WTC11 (cell line): Measurements from ENCODE around the gene RHCG. TPM values are rescaled to one million over a fixed set of nuclear protein-coding genes. Genes with fewer than 3 reads are reported as not detected.

Experiments
- ATAC-seq: fragments of 200-7000 bp; cut with Tn5 transposase; 2 replicates; pipeline ENCODE4 v1.10.0; 2021; ENCODE audit warnings: mild to moderate bottlenecking, moderate library complexity
- CTCF ChIA-PET: fragments of 300-600 bp; sonication (Branson Sonifier 250); formaldehyde crosslinking; loops from one replicate; lab custom pipeline; 2021; ENCODE audit warnings: antibody characterized with exemption; lab: Charles Lee
- POLR2A ChIA-PET: fragments of 350-600 bp; sonication (Branson Sonifier 250); formaldehyde crosslinking; loops from one replicate; lab custom pipeline; 2021; ENCODE audit warnings: antibody characterized with exemption; lab: Charles Lee
- DNase-seq: peaks from one replicate; pipeline ENCODE4 v3.0.0; 2021; ENCODE audit warnings: low spot score
- H3K27ac Mint-ChIP-seq: 2 replicates; pipeline ENCODE4 v1.8.0; 2021; ENCODE audit warnings: mixed read lengths
- H3K27me3 Mint-ChIP-seq: 2 replicates; pipeline ENCODE4 v1.8.0; 2021; ENCODE audit warnings: low read depth, mild to moderate bottlenecking, moderate library complexity, mixed read lengths
- H3K36me3 Mint-ChIP-seq: 2 replicates; pipeline ENCODE4 v1.8.0; 2021; ENCODE audit warnings: mixed read lengths
- H3K4me1 Mint-ChIP-seq: 2 replicates; pipeline ENCODE4 v1.8.0; 2022; ENCODE audit warnings: mixed read lengths
- H3K4me3 Mint-ChIP-seq: 2 replicates; pipeline ENCODE4 v1.8.0; 2021; ENCODE audit warnings: mild to moderate bottlenecking, moderate library complexity, mixed read lengths
- H3K9me3 Mint-ChIP-seq: 2 replicates; pipeline ENCODE4 v1.8.0; 2021; ENCODE audit warnings: mixed read lengths
- CREM ChIP-seq: sonication (generic); formaldehyde crosslinking; IDR thresholded peaks from 2 replicates; pipeline ENCODE4 v1.8.1; 2022; ENCODE audit warnings: mild to moderate bottlenecking, missing genetic modification reagents, moderate library complexity
- GRHL2 ChIP-seq: fragments of 250-450 bp; sonication (Bioruptor Pico); IDR thresholded peaks from 2 replicates; pipeline ENCODE4 v1.8.0; 2022; ENCODE audit warnings: mild to moderate bottlenecking, moderate library complexity; ENCODE audit not compliant: insufficient replicate concordance, severe bottlenecking
- JAZF1 ChIP-seq: fragments of 250-450 bp; sonication (Bioruptor Pico); IDR thresholded peaks from 2 replicates; pipeline ENCODE4 v1.9.0; 2021; ENCODE audit warnings: moderate library complexity, mild to moderate bottlenecking, inconsistent platforms
- JUN ChIP-seq: sonication (generic); formaldehyde crosslinking; IDR thresholded peaks from 2 replicates; pipeline ENCODE4 v1.8.0; 2023; ENCODE audit warnings: mild to moderate bottlenecking, missing genetic modification reagents
- KAT7 ChIP-seq: sonication (generic); formaldehyde crosslinking; IDR thresholded peaks from 2 replicates; pipeline ENCODE4 v1.8.1; 2023; ENCODE audit warnings: missing genetic modification reagents, mild to moderate bottlenecking, borderline replicate concordance
- MYBL2 ChIP-seq: sonication (generic); formaldehyde crosslinking; IDR thresholded peaks from 2 replicates; pipeline ENCODE4 v1.8.1; 2023; ENCODE audit warnings: mild to moderate bottlenecking, moderate library complexity, missing genetic modification reagents
- NFATC4 ChIP-seq: fragments of 250-450 bp; sonication (Bioruptor Pico); IDR thresholded peaks from 2 replicates; pipeline ENCODE4 v1.9.0; 2021; ENCODE audit warnings: mild to moderate bottlenecking
- NR2C2 ChIP-seq: sonication (generic); formaldehyde crosslinking; IDR thresholded peaks from 2 replicates; pipeline ENCODE4 v1.8.0; 2022; ENCODE audit warnings: mild to moderate bottlenecking, missing genetic modification reagents
- RORB ChIP-seq: fragments of 250-450 bp; sonication (Bioruptor Pico); IDR thresholded peaks from 2 replicates; pipeline ENCODE4 v1.9.0; 2021; ENCODE audit warnings: mild to moderate bottlenecking
- TP53 ChIP-seq: sonication (generic); formaldehyde crosslinking; IDR thresholded peaks from 2 replicates; pipeline ENCODE4 v1.8.1; 2023; ENCODE audit warnings: mild to moderate bottlenecking, missing genetic modification reagents
- ZBTB21 ChIP-seq: sonication (generic); formaldehyde crosslinking; IDR thresholded peaks from 2 replicates; pipeline ENCODE4 v1.8.1; 2023; ENCODE audit warnings: mild to moderate bottlenecking, missing genetic modification reagents, borderline replicate concordance
- ZNF138 ChIP-seq: sonication (generic); formaldehyde crosslinking; conservative IDR thresholded peaks from 2 replicates; pipeline ENCODE4 v1.8.1; 2022; ENCODE audit warnings: mild to moderate bottlenecking, moderate library complexity, missing genetic modification reagents
- ZNF317 ChIP-seq: sonication (generic); formaldehyde crosslinking; IDR thresholded peaks from 2 replicates; pipeline ENCODE4 v1.8.1; 2023; ENCODE audit warnings: low read depth, mild to moderate bottlenecking, moderate library complexity, missing genetic modification reagents, borderline replicate concordance
- ZNF416 ChIP-seq: fragments of 250-450 bp; sonication (Bioruptor Pico); IDR thresholded peaks from 2 replicates; pipeline ENCODE4 v1.9.0; 2021; ENCODE audit warnings: mild to moderate bottlenecking, inconsistent platforms
- ZNF671 ChIP-seq: fragments of 250-450 bp; sonication (Bioruptor Pico); IDR thresholded peaks from 2 replicates; pipeline ENCODE4 v1.8.0; 2021; ENCODE audit warnings: mild to moderate bottlenecking
- total RNA-seq: library from RNA; stranded (reverse); gene quantifications from 3 replicates; pipeline ENCODE4 v1.2.3, GENCODE V29; 2021
- TF ChIP-seq, protein P1 (sequence below): sonication (generic); formaldehyde crosslinking; IDR thresholded peaks from 2 replicates; pipeline ENCODE4 v1.8.1; 2022; ENCODE audit warnings: low read depth, missing genetic modification reagents, borderline replicate concordance
- TF ChIP-seq, protein P2 (sequence below): sonication (generic); formaldehyde crosslinking; conservative IDR thresholded peaks from 2 replicates; pipeline ENCODE4 v1.8.1; 2023; ENCODE audit warnings: mild to moderate bottlenecking, low read depth, missing genetic modification reagents, moderate library complexity
- TF ChIP-seq, protein P3 (sequence below): fragments of 250-450 bp; sonication (Bioruptor Pico); IDR thresholded peaks from 2 replicates; pipeline ENCODE4 v1.9.0; 2021; ENCODE audit warnings: mild to moderate bottlenecking
- TF ChIP-seq, protein P4 (sequence below): sonication (generic); formaldehyde crosslinking; IDR thresholded peaks from 2 replicates; pipeline ENCODE4 v1.8.1; 2022; ENCODE audit warnings: mild to moderate bottlenecking, missing genetic modification reagents, moderate library complexity, borderline replicate concordance
- TF ChIP-seq, protein P5 (sequence below): sonication (generic); formaldehyde crosslinking; IDR thresholded peaks from 2 replicates; pipeline ENCODE4 v1.8.1; 2023; ENCODE audit warnings: mild to moderate bottlenecking, missing genetic modification reagents, moderate library complexity
- TF ChIP-seq, protein P6 (sequence below): sonication (generic); formaldehyde crosslinking; IDR thresholded peaks from 2 replicates; pipeline ENCODE4 v1.8.1; 2022; ENCODE audit warnings: low read depth, mild to moderate bottlenecking, moderate library complexity, missing genetic modification reagents, borderline replicate concordance
- TF ChIP-seq, protein P7 (sequence below): fragments of 250-450 bp; sonication (Bioruptor Pico); IDR thresholded peaks from 2 replicates; pipeline ENCODE4 v2.1.2; 2022; ENCODE audit warnings: mild to moderate bottlenecking, moderate library complexity
- TF ChIP-seq, protein P8 (sequence below): fragments of 250-450 bp; sonication (Bioruptor Pico); IDR thresholded peaks from 2 replicates; pipeline ENCODE4 v1.8.0; 2021; ENCODE audit warnings: mild to moderate bottlenecking
- TF ChIP-seq, protein P9 (sequence below): sonication (generic); formaldehyde crosslinking; IDR thresholded peaks from 2 replicates; pipeline ENCODE4 v1.8.0; 2022; ENCODE audit warnings: mild to moderate bottlenecking, missing genetic modification reagents

The RHCG gene
- total RNA-seq, 1 experiment from 2014 or later, result 0.31 TPM

DNA sequence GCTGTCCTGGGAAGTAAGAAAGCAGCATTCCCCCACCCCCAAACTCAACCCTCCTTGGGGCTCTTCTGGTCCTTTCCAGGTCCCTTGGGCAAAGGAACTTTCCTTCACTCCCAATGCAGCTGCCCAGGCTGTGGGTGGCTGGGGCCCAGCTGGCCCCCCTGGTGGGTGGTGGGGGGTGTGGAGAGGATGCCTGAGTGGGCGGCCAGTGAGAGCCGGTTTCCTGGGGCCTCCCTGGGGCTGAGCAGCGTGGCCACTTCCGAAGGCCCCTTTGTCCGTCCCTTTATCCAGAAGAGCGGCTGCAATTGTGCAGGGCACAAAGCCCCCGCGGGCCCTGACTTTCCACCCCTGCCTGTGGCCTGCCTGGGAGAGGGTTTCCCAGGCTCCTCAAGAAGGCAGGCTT, 61.0 kb downstream of the RHCG start (continued):
- TF ChIP-seq, protein P1, sequence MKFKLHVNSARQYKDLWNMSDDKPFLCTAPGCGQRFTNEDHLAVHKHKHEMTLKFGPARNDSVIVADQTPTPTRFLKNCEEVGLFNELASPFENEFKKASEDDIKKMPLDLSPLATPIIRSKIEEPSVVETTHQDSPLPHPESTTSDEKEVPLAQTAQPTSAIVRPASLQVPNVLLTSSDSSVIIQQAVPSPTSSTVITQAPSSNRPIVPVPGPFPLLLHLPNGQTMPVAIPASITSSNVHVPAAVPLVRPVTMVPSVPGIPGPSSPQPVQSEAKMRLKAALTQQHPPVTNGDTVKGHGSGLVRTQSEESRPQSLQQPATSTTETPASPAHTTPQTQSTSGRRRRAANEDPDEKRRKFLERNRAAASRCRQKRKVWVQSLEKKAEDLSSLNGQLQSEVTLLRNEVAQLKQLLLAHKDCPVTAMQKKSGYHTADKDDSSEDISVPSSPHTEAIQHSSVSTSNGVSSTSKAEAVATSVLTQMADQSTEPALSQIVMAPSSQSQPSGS (CRISPR knock-in tag), result no peak
- no peak for TF ChIP-seq RORB
- TF ChIP-seq, protein P2, sequence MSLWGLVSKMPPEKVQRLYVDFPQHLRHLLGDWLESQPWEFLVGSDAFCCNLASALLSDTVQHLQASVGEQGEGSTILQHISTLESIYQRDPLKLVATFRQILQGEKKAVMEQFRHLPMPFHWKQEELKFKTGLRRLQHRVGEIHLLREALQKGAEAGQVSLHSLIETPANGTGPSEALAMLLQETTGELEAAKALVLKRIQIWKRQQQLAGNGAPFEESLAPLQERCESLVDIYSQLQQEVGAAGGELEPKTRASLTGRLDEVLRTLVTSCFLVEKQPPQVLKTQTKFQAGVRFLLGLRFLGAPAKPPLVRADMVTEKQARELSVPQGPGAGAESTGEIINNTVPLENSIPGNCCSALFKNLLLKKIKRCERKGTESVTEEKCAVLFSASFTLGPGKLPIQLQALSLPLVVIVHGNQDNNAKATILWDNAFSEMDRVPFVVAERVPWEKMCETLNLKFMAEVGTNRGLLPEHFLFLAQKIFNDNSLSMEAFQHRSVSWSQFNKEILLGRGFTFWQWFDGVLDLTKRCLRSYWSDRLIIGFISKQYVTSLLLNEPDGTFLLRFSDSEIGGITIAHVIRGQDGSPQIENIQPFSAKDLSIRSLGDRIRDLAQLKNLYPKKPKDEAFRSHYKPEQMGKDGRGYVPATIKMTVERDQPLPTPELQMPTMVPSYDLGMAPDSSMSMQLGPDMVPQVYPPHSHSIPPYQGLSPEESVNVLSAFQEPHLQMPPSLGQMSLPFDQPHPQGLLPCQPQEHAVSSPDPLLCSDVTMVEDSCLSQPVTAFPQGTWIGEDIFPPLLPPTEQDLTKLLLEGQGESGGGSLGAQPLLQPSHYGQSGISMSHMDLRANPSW (CRISPR knock-in tag), result no peak
- TF ChIP-seq CREM, result no peak
- no peak for TF ChIP-seq NFATC4
- TF ChIP-seq MYBL2 (CRISPR knock-in tag), result no peak
- TF ChIP-seq, protein P3, sequence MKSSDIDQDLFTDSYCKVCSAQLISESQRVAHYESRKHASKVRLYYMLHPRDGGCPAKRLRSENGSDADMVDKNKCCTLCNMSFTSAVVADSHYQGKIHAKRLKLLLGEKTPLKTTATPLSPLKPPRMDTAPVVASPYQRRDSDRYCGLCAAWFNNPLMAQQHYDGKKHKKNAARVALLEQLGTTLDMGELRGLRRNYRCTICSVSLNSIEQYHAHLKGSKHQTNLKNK (CRISPR knock-in tag), result no peak
- no peak for TF ChIP-seq ZNF317 (CRISPR knock-in tag)
- no peak for TF ChIP-seq JAZF1 (CRISPR knock-in tag)
- TF ChIP-seq NR2C2 (CRISPR knock-in tag), result no peak
- TF ChIP-seq TP53 (CRISPR knock-in tag), result no peak

DNA sequence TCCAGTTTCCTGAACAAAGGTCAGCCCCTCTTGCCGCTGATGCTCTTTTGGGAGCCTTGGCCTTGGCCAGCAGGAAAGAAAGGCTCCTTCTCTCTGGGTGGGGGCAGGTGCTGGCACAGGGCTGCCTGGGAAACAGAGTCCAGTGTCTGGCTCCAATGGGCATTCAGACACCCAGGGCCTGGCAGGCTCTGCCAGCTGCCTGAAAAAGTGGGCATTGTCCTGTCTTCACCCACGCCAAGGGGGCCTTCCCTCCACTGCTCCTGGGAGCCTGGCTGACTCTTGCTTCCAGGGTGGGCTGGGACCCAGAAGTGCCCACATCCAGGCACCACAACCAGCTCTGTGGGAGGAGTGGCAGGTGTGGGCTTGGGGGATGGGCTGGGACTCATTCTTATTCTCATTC, 62.7 kb downstream of the RHCG start:
- Mint-ChIP-seq H3K27ac (no peak overlapping the region), H3K27me3 (peaks cover 37% of the 10 kb centered on the region), H3K9me3 (no peaks in the 10 kb centered on the region), H3K4me3 (no peak overlapping the region), H3K4me1 (peaks cover 15% of the 10 kb centered on the region), H3K36me3 (no peaks in the 10 kb centered on the region)
- CTCF ChIA-PET, result interaction anchor here (0.5 to 7.6 kb wide), 11 partner anchors 10 to 75 kb away, joined by 3 to 82 read pairs (median 5); no protein-coding TSS in a partner anchor
- ATAC-seq (no peak), DNase-seq (no peak)
- POLR2A ChIA-PET, result no interaction called here
- TF ChIP-seq, protein P4, sequence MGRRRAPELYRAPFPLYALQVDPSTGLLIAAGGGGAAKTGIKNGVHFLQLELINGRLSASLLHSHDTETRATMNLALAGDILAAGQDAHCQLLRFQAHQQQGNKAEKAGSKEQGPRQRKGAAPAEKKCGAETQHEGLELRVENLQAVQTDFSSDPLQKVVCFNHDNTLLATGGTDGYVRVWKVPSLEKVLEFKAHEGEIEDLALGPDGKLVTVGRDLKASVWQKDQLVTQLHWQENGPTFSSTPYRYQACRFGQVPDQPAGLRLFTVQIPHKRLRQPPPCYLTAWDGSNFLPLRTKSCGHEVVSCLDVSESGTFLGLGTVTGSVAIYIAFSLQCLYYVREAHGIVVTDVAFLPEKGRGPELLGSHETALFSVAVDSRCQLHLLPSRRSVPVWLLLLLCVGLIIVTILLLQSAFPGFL, result no peak
- TF ChIP-seq GRHL2 (CRISPR knock-in tag) (no peak), JUN (CRISPR knock-in tag) (no peak), ZNF416 (no peak), KAT7 (CRISPR knock-in tag) (no peak), ZNF138 (CRISPR knock-in tag) (no peak), ZBTB21 (CRISPR knock-in tag) (no peak), ZNF671 (no peak)
- TF ChIP-seq, protein P5, sequence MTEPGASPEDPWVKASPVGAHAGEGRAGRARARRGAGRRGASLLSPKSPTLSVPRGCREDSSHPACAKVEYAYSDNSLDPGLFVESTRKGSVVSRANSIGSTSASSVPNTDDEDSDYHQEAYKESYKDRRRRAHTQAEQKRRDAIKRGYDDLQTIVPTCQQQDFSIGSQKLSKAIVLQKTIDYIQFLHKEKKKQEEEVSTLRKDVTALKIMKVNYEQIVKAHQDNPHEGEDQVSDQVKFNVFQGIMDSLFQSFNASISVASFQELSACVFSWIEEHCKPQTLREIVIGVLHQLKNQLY, result no peak
- TF ChIP-seq, protein P6, sequence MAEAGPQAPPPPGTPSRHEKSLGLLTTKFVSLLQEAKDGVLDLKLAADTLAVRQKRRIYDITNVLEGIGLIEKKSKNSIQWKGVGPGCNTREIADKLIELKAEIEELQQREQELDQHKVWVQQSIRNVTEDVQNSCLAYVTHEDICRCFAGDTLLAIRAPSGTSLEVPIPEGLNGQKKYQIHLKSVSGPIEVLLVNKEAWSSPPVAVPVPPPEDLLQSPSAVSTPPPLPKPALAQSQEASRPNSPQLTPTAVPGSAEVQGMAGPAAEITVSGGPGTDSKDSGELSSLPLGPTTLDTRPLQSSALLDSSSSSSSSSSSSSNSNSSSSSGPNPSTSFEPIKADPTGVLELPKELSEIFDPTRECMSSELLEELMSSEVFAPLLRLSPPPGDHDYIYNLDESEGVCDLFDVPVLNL (CRISPR knock-in tag), result no peak
- TF ChIP-seq, protein P7, sequence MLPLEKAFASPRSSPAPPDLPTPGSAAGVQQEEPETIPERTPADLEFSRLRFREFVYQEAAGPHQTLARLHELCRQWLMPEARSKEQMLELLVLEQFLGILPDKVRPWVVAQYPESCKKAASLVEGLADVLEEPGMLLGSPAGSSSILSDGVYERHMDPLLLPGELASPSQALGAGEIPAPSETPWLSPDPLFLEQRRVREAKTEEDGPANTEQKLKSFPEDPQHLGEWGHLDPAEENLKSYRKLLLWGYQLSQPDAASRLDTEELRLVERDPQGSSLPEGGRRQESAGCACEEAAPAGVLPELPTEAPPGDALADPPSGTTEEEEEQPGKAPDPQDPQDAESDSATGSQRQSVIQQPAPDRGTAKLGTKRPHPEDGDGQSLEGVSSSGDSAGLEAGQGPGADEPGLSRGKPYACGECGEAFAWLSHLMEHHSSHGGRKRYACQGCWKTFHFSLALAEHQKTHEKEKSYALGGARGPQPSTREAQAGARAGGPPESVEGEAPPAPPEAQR (CRISPR knock-in tag), result no peak
- TF ChIP-seq, protein P8, sequence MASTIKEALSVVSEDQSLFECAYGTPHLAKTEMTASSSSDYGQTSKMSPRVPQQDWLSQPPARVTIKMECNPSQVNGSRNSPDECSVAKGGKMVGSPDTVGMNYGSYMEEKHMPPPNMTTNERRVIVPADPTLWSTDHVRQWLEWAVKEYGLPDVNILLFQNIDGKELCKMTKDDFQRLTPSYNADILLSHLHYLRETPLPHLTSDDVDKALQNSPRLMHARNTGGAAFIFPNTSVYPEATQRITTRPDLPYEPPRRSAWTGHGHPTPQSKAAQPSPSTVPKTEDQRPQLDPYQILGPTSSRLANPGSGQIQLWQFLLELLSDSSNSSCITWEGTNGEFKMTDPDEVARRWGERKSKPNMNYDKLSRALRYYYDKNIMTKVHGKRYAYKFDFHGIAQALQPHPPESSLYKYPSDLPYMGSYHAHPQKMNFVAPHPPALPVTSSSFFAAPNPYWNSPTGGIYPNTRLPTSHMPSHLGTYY (CRISPR knock-in tag), result no peak
- TF ChIP-seq, protein P9, sequence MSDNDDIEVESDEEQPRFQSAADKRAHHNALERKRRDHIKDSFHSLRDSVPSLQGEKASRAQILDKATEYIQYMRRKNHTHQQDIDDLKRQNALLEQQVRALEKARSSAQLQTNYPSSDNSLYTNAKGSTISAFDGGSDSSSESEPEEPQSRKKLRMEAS (CRISPR knock-in tag), result no peak
